Ectodermal cell (in vitro differentiated cells): ENCODE results near the gene ZFYVE21.

ENCODE experiments used
- H3K27ac ChIP-seq: 2 replicates; pipeline ENCODE4 v1.7.0; 2013; ENCODE audit warnings: mild to moderate bottlenecking, low read depth, low read length; ENCODE audit not compliant: insufficient read depth, poor library complexity, severe bottlenecking
- H3K27me3 ChIP-seq: 2 replicates; pipeline ENCODE4 v1.7.0; 2013; ENCODE audit warnings: mild to moderate bottlenecking, low read length; ENCODE audit not compliant: insufficient read depth, control insufficient read depth, poor library complexity, severe bottlenecking
- H3K36me3 ChIP-seq: one replicate; pipeline ENCODE4 v1.7.0; 2013; ENCODE audit warnings: low read length; ENCODE audit not compliant: control insufficient read depth, insufficient read depth
- H3K4me1 ChIP-seq: one replicate; pipeline ENCODE4 v1.7.0; 2013; ENCODE audit warnings: low read length; ENCODE audit not compliant: control insufficient read depth, insufficient read depth
- H3K4me3 ChIP-seq: 2 replicates; pipeline ENCODE4 v1.7.0; 2013; ENCODE audit warnings: low read depth, low read length, control low read depth; ENCODE audit not compliant: insufficient read depth
- H3K9me3 ChIP-seq: 2 replicates; pipeline ENCODE4 v1.7.0; 2013; ENCODE audit warnings: mild to moderate bottlenecking, low read length, moderate library complexity; ENCODE audit not compliant: control insufficient read depth
- WGBS, 2 experiments: methylation state at CpG; one replicate each; pipeline ENCODE4 v1.1.7; 2013; ENCODE audit warnings: missing lambda C conversion rate in 2 of 2; 5-methylcytosine and 5-hydroxymethylcytosine counted together

ZFYVE21 gene

GRCh38 chr14:103744621-103745395, 29.2 kb downstream of the ZFYVE21 start:
- Histone ChIP-seq H3K4me1 (no peaks in the 10 kb centered on the region), H3K27ac (no peak overlapping the region), H3K27me3 (no peaks in the 10 kb centered on the region), H3K9me3 (no peaks in the 10 kb centered on the region), H3K36me3 (no peaks in the 10 kb centered on the region), H3K4me3 (no peak overlapping the region)
- 92 to 94% methylated on average over 15 of the region's 15 CpGs for WGBS, 2 experiments

GRCh38 chr14:103745424-103745823, 29.8 kb downstream of the ZFYVE21 start:
- WGBS, 2 experiments: 94 to 97% methylated on average over 5 of the region's 5 CpGs
- no peak overlapping the region for H3K4me3 ChIP-seq

GRCh38 chr14:103746701-103747100, 31.1 kb downstream of the ZFYVE21 start:
- Histone ChIP-seq H3K9me3 (no peaks in the 10 kb centered on the region), H3K27ac (no peak overlapping the region), H3K4me3 (no peak overlapping the region), H3K36me3 (no peaks in the 10 kb centered on the region), H3K27me3 (no peaks in the 10 kb centered on the region), H3K4me1 (no peaks in the 10 kb centered on the region)
- 86 to 92% methylated on average over 10 of the region's 10 CpGs for WGBS, 2 experiments

More at GRCh38 chr14:103745424-103745823, 29.8 kb downstream of the ZFYVE21 start:
- Histone ChIP-seq H3K27ac (no peak overlapping the region), H3K36me3 (no peaks in the 10 kb centered on the region), H3K27me3 (no peaks in the 10 kb centered on the region), H3K9me3 (no peaks in the 10 kb centered on the region), H3K4me1 (no peaks in the 10 kb centered on the region)

DNA sequence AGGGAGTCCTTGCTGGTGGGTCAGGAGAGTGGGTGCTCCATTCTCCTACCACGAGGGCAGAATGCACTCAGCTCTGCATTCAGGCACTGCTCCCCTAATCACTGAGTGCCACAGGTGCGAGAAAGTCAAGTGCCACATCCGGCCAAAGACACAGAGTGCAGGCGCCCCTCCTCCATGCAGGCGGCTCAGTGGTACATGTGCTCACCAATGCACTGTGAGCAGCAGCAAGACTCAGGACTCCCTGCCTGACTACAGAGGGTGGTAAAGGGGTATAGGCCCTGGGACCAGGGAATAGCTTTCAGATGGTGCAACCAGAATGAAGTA, 32.9 kb downstream of the ZFYVE21 start:
- no peaks in the 10 kb centered on the region for H3K36me3 ChIP-seq
- 92% methylated on average over 5 of the region's 5 CpGs for WGBS, 2 experiments
- H3K4me3 ChIP-seq: no peak overlapping the region
- no peak overlapping the region for H3K27ac ChIP-seq
- no peaks in the 10 kb centered on the region for H3K27me3 ChIP-seq
- H3K9me3 ChIP-seq: no peaks in the 10 kb centered on the region
- no peaks in the 10 kb centered on the region for H3K4me1 ChIP-seq

DNA sequence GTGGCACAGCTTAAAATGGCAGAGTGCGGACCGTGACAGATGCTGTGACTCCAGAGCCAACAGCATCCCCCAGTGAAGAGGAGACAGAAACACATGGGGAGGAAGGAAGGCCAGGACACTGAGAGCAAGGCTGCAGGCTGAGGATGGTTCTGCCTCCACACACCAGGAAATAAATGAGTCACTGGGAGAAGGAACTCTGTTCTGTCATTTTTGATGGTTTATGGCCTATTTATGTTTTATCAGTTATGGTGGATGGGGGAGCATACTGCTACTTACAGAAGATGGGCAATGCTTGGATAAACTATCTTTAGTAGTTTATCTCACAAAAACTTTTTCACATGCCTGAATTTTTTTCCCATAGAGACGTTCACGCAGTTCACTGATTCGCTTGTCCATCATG, 33.8 kb downstream of the ZFYVE21 start:
- Histone ChIP-seq H3K27me3 (no peaks in the 10 kb centered on the region), H3K9me3 (no peaks in the 10 kb centered on the region), H3K27ac (no peak overlapping the region), H3K4me3 (no peak overlapping the region), H3K36me3 (no peaks in the 10 kb centered on the region), H3K4me1 (no peaks in the 10 kb centered on the region)
- WGBS, 2 experiments: 88 to 99% methylated on average over 5 of the region's 5 CpGs

DNA sequence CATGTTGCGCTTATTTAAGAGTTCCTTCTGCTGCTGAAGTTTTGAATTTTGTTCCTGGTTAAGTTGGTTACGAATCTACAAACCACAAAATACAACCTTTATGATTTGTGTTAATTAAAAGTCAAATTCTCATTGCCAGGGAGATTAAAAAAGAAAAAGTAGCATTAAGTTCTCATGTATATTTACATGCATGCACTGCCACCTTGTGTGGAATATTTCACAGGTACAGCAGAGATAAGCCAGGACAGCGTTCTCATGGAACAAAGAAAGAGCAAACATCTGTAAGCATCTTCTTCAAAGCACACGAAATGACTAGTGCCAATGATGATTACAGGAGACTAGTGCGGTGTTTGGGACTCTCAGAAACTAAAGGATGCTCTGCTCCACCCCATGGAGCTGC, 34.2 kb downstream of the ZFYVE21 start:
- Histone ChIP-seq H3K4me1 (no peaks in the 10 kb centered on the region), H3K9me3 (no peaks in the 10 kb centered on the region), H3K27ac (no peak overlapping the region), H3K36me3 (no peaks in the 10 kb centered on the region), H3K4me3 (no peak overlapping the region), H3K27me3 (no peaks in the 10 kb centered on the region)
- WGBS, 2 experiments: 92% methylated on average over 4 of the region's 5 CpGs

- H3K4me1 ChIP-seq: no peaks in the 10 kb centered on the region
- 85 to 87% methylated on average over 9 of the region's 9 CpGs for WGBS, 2 experiments
- H3K4me3 ChIP-seq: no peak overlapping the region
- H3K27ac ChIP-seq: no peak overlapping the region
- no peaks in the 10 kb centered on the region for H3K36me3 ChIP-seq
- no peaks in the 10 kb centered on the region for H3K9me3 ChIP-seq
- H3K27me3 ChIP-seq: no peaks in the 10 kb centered on the region
Measured at GRCh38 chr14:103753774-103754173, 38.2 kb downstream of the ZFYVE21 start.

GRCh38 chr14:103755060-103755459, 39.5 kb downstream of the ZFYVE21 start:
- Histone ChIP-seq H3K4me3 (no peak overlapping the region), H3K27ac (no peak overlapping the region), H3K4me1 (no peaks in the 10 kb centered on the region), H3K9me3 (no peaks in the 10 kb centered on the region), H3K27me3 (no peaks in the 10 kb centered on the region), H3K36me3 (no peaks in the 10 kb centered on the region)
- WGBS, 2 experiments: 94 to 98% methylated on average over 6 of the region's 6 CpGs

- H3K4me1 ChIP-seq: no peaks in the 10 kb centered on the region
- no peak overlapping the region for H3K4me3 ChIP-seq
- H3K27me3 ChIP-seq: no peaks in the 10 kb centered on the region
- H3K27ac ChIP-seq: no peak overlapping the region
- no peaks in the 10 kb centered on the region for H3K36me3 ChIP-seq
- no peaks in the 10 kb centered on the region for H3K9me3 ChIP-seq
- 94% methylated on average over 8 of the region's 8 CpGs for WGBS, 2 experiments
Measured at GRCh38 chr14:103758059-103758776, 42.6 kb downstream of the ZFYVE21 start.

GRCh38 chr14:103762036-103762435, 46.4 kb downstream of the ZFYVE21 start:
- Histone ChIP-seq H3K4me1 (no peaks in the 10 kb centered on the region), H3K9me3 (no peaks in the 10 kb centered on the region), H3K27ac (no peak overlapping the region), H3K4me3 (no peak overlapping the region), H3K27me3 (no peaks in the 10 kb centered on the region), H3K36me3 (no peaks in the 10 kb centered on the region)
- 56 to 67% methylated on average over 1 of the region's 1 CpG for whole genome bisulfite sequencing, 2 experiments
